HepG2 (cell line): ENCODE results near the gene PNPLA2. TPM values are rescaled to one million over a fixed set of nuclear protein-coding genes. Genes with fewer than 3 reads are reported as not detected.
A peak's percentile ranks its signal among the peaks of the same experiment; 100 is the strongest.

Source experiments
- CREB3 ChIP-seq: sonication (generic); formaldehyde crosslinking; IDR thresholded peaks from 2 replicates; pipeline ENCODE4 v1.5.0; 2020; ENCODE audit warnings: missing genetic modification reagents
- HDAC6 ChIP-seq: fragments of 200-600 bp; sonication (generic); IDR thresholded peaks from 2 replicates; pipeline ENCODE4 v1.7.0; 2017; ENCODE audit warnings: mild to moderate bottlenecking, antibody characterized with exemption, low read length, low read depth
- JUN ChIP-seq: sonication (generic); formaldehyde crosslinking; IDR thresholded peaks from 2 replicates; pipeline ENCODE4 v1.4.0; 2020; ENCODE audit warnings: mild to moderate bottlenecking, missing genetic modification reagents
- MATR3 ChIP-seq: sonication (generic); formaldehyde crosslinking; IDR thresholded peaks from 2 replicates; pipeline ENCODE4 v1.4.0; 2020; ENCODE audit warnings: missing genetic modification reagents
- NFE2 ChIP-seq: sonication (generic); formaldehyde crosslinking; IDR thresholded peaks from 2 replicates; pipeline ENCODE4 v1.4.0; 2020; ENCODE audit warnings: missing genetic modification reagents
- NFE2L1 ChIP-seq: sonication (generic); formaldehyde crosslinking; IDR thresholded peaks from 2 replicates; pipeline ENCODE4 v1.4.0; 2020; ENCODE audit warnings: missing genetic modification reagents, mild to moderate bottlenecking, borderline replicate concordance
- SMAD3 ChIP-seq: sonication (generic); formaldehyde crosslinking; IDR thresholded peaks from 2 replicates; pipeline ENCODE4 v1.4.0; 2020; ENCODE audit warnings: missing genetic modification reagents
- TCF7L2 ChIP-seq: IDR thresholded peaks from 2 replicates; pipeline ENCODE4 v1.6.1; 2011; ENCODE audit warnings: mild to moderate bottlenecking, low read depth, low read length, moderate library complexity
- ZNF280B ChIP-seq: sonication (generic); formaldehyde crosslinking; IDR thresholded peaks from 2 replicates; pipeline ENCODE4 v1.5.0; 2020; ENCODE audit warnings: missing genetic modification reagents, mild to moderate bottlenecking, borderline replicate concordance
- ZNF468 ChIP-seq: sonication (generic); formaldehyde crosslinking; IDR thresholded peaks from 2 replicates; pipeline ENCODE4 v1.8.0; 2022; ENCODE audit warnings: mild to moderate bottlenecking, moderate library complexity, missing genetic modification reagents
- ZNF543 ChIP-seq: sonication (generic); formaldehyde crosslinking; IDR thresholded peaks from 2 replicates; pipeline ENCODE4 v1.4.0; 2020; ENCODE audit warnings: mild to moderate bottlenecking, missing genetic modification reagents
- ZNF691 ChIP-seq: sonication (generic); formaldehyde crosslinking; IDR thresholded peaks from 2 replicates; pipeline ENCODE4 v1.4.0; 2020; ENCODE audit warnings: missing genetic modification reagents, low read depth, mild to moderate bottlenecking, borderline replicate concordance
- ZNF777 ChIP-seq: sonication (generic); formaldehyde crosslinking; IDR thresholded peaks from 2 replicates; pipeline ENCODE4 v1.4.0; 2020; ENCODE audit warnings: missing genetic modification reagents
- polyA plus RNA-seq, 8 experiments: library from polyadenylated mRNA; depleted of rRNA in 3 of 8; stranded (reverse) in 7 of 8; unstranded in 1 of 8; fragments of >200 nt; fragmentation: Illumina TruSeq in 4 of 8; extraction: Trizol in 4 of 8; gene quantifications; 2 replicates each; pipeline versions ENCODE4 v1.2.1 to v1.2.3, GENCODE V29; 2011 to 2016; ENCODE audit warnings: low read depth in 4 of 8, missing spikeins in 1 of 8, mixed read lengths in 1 of 8; ENCODE audit not compliant: insufficient read depth in 1 of 8
- total RNA-seq, 5 experiments: library from RNA; depleted of rRNA; stranded (reverse); fragments of >200 nt; fragmentation: Illumina TruSeq; extraction: Trizol; gene quantifications; 2 replicates each; pipeline ENCODE4 v1.2.3, GENCODE V29; 2016; ENCODE audit warnings: low read depth in 1 of 5
- TF ChIP-seq, protein P1 (sequence below): sonication (generic); formaldehyde crosslinking; IDR thresholded peaks from 2 replicates; pipeline ENCODE4 v1.4.0; 2020; ENCODE audit warnings: missing genetic modification reagents
- TF ChIP-seq, protein P2 (sequence below): sonication (generic); formaldehyde crosslinking; IDR thresholded peaks from 2 replicates; pipeline ENCODE4 v1.5.1; 2020; ENCODE audit warnings: mild to moderate bottlenecking, moderate library complexity, missing genetic modification reagents
- TF ChIP-seq, protein P3 (sequence below): IDR thresholded peaks from 2 replicates; pipeline ENCODE4 v1.6.1; 2016; ENCODE audit warnings: low read depth, missing genetic modification reagents, missing compliant biosample characterization

PNPLA2 gene
- total and polyA plus RNA-seq, 2 of the 13 experiments (the other 11 are each of a cell fraction or from before 2014, with no cell fraction given): 10.5 to 43.2 TPM

GRCh38 chr11:777288-778255 is 41.1 kb upstream of the PNPLA2 start, which contains the start of gene GATD1 (continued):
- peak; percentile 57; the same call in 1 of the 2 replicates for TF ChIP-seq CREB3 (CRISPR knock-in tag)
- no peak for TF ChIP-seq NFE2L1
- TF ChIP-seq, protein P1, sequence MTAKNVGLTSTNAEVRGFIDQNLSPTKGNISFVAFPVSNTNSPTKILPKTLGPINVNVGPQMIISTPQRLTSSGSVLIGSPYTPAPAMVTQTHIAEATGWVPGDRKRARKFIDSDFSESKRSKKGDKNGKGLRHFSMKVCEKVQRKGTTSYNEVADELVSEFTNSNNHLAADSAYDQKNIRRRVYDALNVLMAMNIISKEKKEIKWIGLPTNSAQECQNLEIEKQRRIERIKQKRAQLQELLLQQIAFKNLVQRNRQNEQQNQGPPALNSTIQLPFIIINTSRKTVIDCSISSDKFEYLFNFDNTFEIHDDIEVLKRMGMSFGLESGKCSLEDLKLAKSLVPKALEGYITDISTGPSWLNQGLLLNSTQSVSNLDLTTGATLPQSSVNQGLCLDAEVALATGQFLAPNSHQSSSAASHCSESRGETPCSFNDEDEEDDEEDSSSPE (CRISPR knock-in tag): no peak
- no peak for TF ChIP-seq ZNF543 (CRISPR knock-in tag)
- no peak for TF ChIP-seq JUN (CRISPR knock-in tag)
- TF ChIP-seq ZNF468 (CRISPR knock-in tag): no peak
- TF ChIP-seq HDAC6: no peak
- TF ChIP-seq ZNF691 (CRISPR knock-in tag): no peak
- TF ChIP-seq, protein P2, sequence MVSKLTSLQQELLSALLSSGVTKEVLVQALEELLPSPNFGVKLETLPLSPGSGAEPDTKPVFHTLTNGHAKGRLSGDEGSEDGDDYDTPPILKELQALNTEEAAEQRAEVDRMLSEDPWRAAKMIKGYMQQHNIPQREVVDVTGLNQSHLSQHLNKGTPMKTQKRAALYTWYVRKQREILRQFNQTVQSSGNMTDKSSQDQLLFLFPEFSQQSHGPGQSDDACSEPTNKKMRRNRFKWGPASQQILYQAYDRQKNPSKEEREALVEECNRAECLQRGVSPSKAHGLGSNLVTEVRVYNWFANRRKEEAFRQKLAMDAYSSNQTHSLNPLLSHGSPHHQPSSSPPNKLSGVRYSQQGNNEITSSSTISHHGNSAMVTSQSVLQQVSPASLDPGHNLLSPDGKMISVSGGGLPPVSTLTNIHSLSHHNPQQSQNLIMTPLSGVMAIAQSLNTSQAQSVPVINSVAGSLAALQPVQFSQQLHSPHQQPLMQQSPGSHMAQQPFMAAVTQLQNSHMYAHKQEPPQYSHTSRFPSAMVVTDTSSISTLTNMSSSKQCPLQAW (CRISPR knock-in tag): no peak
- no peak for TF ChIP-seq ZNF777
- TF ChIP-seq MATR3 (CRISPR knock-in tag): no peak
- no peak for TF ChIP-seq SMAD3
- no peak for TF ChIP-seq TCF7L2
- TF ChIP-seq, protein P3, sequence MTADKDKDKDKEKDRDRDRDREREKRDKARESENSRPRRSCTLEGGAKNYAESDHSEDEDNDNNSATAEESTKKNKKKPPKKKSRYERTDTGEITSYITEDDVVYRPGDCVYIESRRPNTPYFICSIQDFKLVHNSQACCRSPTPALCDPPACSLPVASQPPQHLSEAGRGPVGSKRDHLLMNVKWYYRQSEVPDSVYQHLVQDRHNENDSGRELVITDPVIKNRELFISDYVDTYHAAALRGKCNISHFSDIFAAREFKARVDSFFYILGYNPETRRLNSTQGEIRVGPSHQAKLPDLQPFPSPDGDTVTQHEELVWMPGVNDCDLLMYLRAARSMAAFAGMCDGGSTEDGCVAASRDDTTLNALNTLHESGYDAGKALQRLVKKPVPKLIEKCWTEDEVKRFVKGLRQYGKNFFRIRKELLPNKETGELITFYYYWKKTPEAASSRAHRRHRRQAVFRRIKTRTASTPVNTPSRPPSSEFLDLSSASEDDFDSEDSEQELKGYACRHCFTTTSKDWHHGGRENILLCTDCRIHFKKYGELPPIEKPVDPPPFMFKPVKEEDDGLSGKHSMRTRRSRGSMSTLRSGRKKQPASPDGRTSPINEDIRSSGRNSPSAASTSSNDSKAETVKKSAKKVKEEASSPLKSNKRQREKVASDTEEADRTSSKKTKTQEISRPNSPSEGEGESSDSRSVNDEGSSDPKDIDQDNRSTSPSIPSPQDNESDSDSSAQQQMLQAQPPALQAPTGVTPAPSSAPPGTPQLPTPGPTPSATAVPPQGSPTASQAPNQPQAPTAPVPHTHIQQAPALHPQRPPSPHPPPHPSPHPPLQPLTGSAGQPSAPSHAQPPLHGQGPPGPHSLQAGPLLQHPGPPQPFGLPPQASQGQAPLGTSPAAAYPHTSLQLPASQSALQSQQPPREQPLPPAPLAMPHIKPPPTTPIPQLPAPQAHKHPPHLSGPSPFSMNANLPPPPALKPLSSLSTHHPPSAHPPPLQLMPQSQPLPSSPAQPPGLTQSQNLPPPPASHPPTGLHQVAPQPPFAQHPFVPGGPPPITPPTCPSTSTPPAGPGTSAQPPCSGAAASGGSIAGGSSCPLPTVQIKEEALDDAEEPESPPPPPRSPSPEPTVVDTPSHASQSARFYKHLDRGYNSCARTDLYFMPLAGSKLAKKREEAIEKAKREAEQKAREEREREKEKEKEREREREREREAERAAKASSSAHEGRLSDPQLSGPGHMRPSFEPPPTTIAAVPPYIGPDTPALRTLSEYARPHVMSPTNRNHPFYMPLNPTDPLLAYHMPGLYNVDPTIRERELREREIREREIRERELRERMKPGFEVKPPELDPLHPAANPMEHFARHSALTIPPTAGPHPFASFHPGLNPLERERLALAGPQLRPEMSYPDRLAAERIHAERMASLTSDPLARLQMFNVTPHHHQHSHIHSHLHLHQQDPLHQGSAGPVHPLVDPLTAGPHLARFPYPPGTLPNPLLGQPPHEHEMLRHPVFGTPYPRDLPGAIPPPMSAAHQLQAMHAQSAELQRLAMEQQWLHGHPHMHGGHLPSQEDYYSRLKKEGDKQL (CRISPR knock-in tag): no peak
- TF ChIP-seq NFE2 (CRISPR knock-in tag): no peak
- TF ChIP-seq ZNF280B: 0 out of 2 replicates have a peak, but pooled peaks have one; percentile 15
